Endothelial cell of umbilical vein (primary cell): Measurements from ENCODE around the gene MATCAP1. TPM values are rescaled to one million over a fixed set of nuclear protein-coding genes. Genes with fewer than 3 reads are reported as not detected.

Source experiments
- BruUV-seq: library from RNA; stranded (reverse); fragments of 400-500 nt; replicated peaks from 2 replicates; lab custom pipeline; 2021; lab: Mats Ljungman, UMichigan
- CTCF ChIA-PET: fragments of 300-600, 350-600 bp; sonication (Branson Sonifier 250); formaldehyde crosslinking; loops from one replicate; lab custom pipeline; 2021; ENCODE audit warnings: antibody characterized with exemption, inconsistent platforms; lab: Charles Lee
- POLR2A ChIA-PET: fragments of 300-600, 350-600 bp; sonication (Branson Sonifier 250); formaldehyde crosslinking; loops from one replicate; lab custom pipeline; 2021; ENCODE audit warnings: antibody characterized with exemption, inconsistent platforms; lab: Charles Lee
- DNase-seq: peaks from one replicate; pipeline ENCODE4 v3.0.0-alpha.2; 2011; ENCODE audit warnings: low read depth, low spot score
- FAIRE-seq: peaks from 2 replicates; lab custom pipeline; 2011; peaks lifted over from hg19 to GRCh38; lab: Jason Lieb, UNC
- H2AFZ ChIP-seq: 2 replicates; pipeline ENCODE4 v1.6.0; 2012; ENCODE audit warnings: low read depth, low read length, control low read depth, inconsistent platforms
- H3K27ac ChIP-seq: 2 replicates; pipeline ENCODE4 v1.5.1; 2011; ENCODE audit warnings: low read depth, mild to moderate bottlenecking, control low read depth, low read length, moderate library complexity; ENCODE audit not compliant: insufficient read depth
- H3K27me3 ChIP-seq, 2 experiments: 2 replicates each; pipeline versions ENCODE4 v1.6.0 to v1.6.1; 2011; ENCODE audit warnings: low read length in 2 of 2, mixed read lengths in 1 of 2; ENCODE audit not compliant: control insufficient read depth in 2 of 2, insufficient read depth in 2 of 2
- H3K36me3 ChIP-seq, 2 experiments: 2 replicates in 1 of 2; 3 replicates in 1 of 2; pipeline ENCODE4 v1.5.1; 2011; ENCODE audit warnings: low read length in 2 of 2, mild to moderate bottlenecking in 1 of 2, moderate library complexity in 1 of 2; ENCODE audit not compliant: control insufficient read depth in 2 of 2, insufficient read depth in 2 of 2; ENCODE audit errors: extremely low read depth in 1 of 2
- H3K4me1 ChIP-seq: 3 replicates; pipeline ENCODE4 v1.5.1; 2011; ENCODE audit warnings: mild to moderate bottlenecking, low read length; ENCODE audit not compliant: control insufficient read depth, insufficient read depth; ENCODE audit errors: extremely low read depth
- H3K4me2 ChIP-seq: 2 replicates; pipeline ENCODE4 v1.6.1; 2011; ENCODE audit warnings: low read length, control low read depth, mixed read lengths; ENCODE audit not compliant: insufficient read depth
- H3K4me3 ChIP-seq, 3 experiments: fragments of 200-600 bp in 1 of 3; sonication (generic), shearing (Covaris generic) in 1 of 3; replicated peaks in 1 of 3; 2 replicates each; pipeline ENCODE4 v1.5.1; 2011 to 2016; ENCODE audit warnings: control low read depth in 3 of 3, low read length in 3 of 3, mild to moderate bottlenecking in 2 of 3, inconsistent platforms in 1 of 3, low read depth in 1 of 3, moderate library complexity in 1 of 3; ENCODE audit not compliant: insufficient read depth in 1 of 3
- H3K79me2 ChIP-seq: 2 replicates; pipeline ENCODE4 v1.6.0; 2012; ENCODE audit warnings: low read length, inconsistent platforms; ENCODE audit not compliant: control insufficient read depth, insufficient read depth
- H3K9ac ChIP-seq: replicated peaks from 2 replicates; pipeline ENCODE3; 2011; ENCODE audit warnings: low read length, control low read depth; ENCODE audit not compliant: insufficient read depth; ENCODE audit errors: extremely low read depth
- H3K9me1 ChIP-seq: replicated peaks from 3 replicates; pipeline ENCODE4 v1.6.0; 2011; ENCODE audit warnings: mild to moderate bottlenecking, low read length; ENCODE audit not compliant: control insufficient read depth, insufficient read depth; ENCODE audit errors: extremely low read depth
- H3K9me3 ChIP-seq: replicated peaks from 2 replicates; pipeline ENCODE4 v1.5.1; 2012; ENCODE audit warnings: low read length, inconsistent platforms; ENCODE audit not compliant: control insufficient read depth, insufficient read depth
- H4K20me1 ChIP-seq: replicated peaks from 2 replicates; pipeline ENCODE3; 2011; ENCODE audit warnings: mild to moderate bottlenecking, low read length; ENCODE audit not compliant: control insufficient read depth, insufficient read depth; ENCODE audit errors: extremely low read depth
- EZH2 ChIP-seq: IDR thresholded peaks from 2 replicates; pipeline ENCODE4 v1.6.1; 2012; ENCODE audit warnings: borderline replicate concordance, low read depth, mild to moderate bottlenecking, moderate library complexity, low read length, inconsistent platforms; ENCODE audit not compliant: severe bottlenecking
- FOS ChIP-seq: IDR thresholded peaks from 2 replicates; pipeline ENCODE4 v1.6.1; 2011; ENCODE audit warnings: mild to moderate bottlenecking, low read length, moderate library complexity, borderline replicate concordance; ENCODE audit not compliant: insufficient read depth
- GATA2 ChIP-seq: IDR thresholded peaks from 2 replicates; pipeline ENCODE4 v1.7.0; 2011; ENCODE audit warnings: low read depth, mild to moderate bottlenecking, moderate library complexity, mixed read lengths, low read length; ENCODE audit not compliant: insufficient read length, insufficient read depth
- MYC ChIP-seq: IDR thresholded peaks from one replicate; pipeline ENCODE4 v1.6.1; 2011; ENCODE audit warnings: mild to moderate bottlenecking, low read depth, low read length
- dilution Hi-C: fragments of 300-500 bp; cut with MboI; formaldehyde crosslinking; loops from one replicate; pipeline ENCODE4 v1.15.0; 2019; ENCODE audit warnings: low sequenced_read_pairs; ENCODE audit not compliant: extremely low pct_ligation_motif_present
- intact Hi-C: fragments of 100-400 bp; cut with micrococcal nuclease; formaldehyde crosslinking; loops from one replicate; pipeline ENCODE4 v1.10.0; 2022
- polyA plus RNA-seq, 4 experiments: library from polyadenylated mRNA; depleted of rRNA in 3 of 4; stranded (reverse) in 3 of 4; unstranded in 1 of 4; fragments of >200 nt; gene quantifications; 2 replicates each; pipeline versions ENCODE4 v1.2.1 to v1.2.3, GENCODE V29; 2011 to 2012; ENCODE audit warnings: missing spikeins in 1 of 4
- total RNA-seq: library from RNA; stranded (reverse); gene quantifications from 2 replicates; pipeline ENCODE4 v1.2.3, GENCODE V29; 2021
- TF ChIP-seq, protein P1 (sequence below), 2 donors: IDR thresholded peaks; 1 replicate in 1 of 2; 2 replicates in 1 of 2; pipeline ENCODE4 v1.5.1; 2011; ENCODE audit warnings: low read length in 2 of 2, mild to moderate bottlenecking in 2 of 2, moderate library complexity in 2 of 2, control low read depth in 1 of 2, inconsistent platforms in 1 of 2, low read depth in 1 of 2; ENCODE audit not compliant: insufficient read depth in 1 of 2; ENCODE audit errors: extremely low read depth in 1 of 2

Gene MATCAP1
- total and polyA plus RNA-seq, 2 donors (not counting 3 experiments of a cell fraction or from before 2014, with no cell fraction given), result 44.5 to 53.3 TPM

DNA sequence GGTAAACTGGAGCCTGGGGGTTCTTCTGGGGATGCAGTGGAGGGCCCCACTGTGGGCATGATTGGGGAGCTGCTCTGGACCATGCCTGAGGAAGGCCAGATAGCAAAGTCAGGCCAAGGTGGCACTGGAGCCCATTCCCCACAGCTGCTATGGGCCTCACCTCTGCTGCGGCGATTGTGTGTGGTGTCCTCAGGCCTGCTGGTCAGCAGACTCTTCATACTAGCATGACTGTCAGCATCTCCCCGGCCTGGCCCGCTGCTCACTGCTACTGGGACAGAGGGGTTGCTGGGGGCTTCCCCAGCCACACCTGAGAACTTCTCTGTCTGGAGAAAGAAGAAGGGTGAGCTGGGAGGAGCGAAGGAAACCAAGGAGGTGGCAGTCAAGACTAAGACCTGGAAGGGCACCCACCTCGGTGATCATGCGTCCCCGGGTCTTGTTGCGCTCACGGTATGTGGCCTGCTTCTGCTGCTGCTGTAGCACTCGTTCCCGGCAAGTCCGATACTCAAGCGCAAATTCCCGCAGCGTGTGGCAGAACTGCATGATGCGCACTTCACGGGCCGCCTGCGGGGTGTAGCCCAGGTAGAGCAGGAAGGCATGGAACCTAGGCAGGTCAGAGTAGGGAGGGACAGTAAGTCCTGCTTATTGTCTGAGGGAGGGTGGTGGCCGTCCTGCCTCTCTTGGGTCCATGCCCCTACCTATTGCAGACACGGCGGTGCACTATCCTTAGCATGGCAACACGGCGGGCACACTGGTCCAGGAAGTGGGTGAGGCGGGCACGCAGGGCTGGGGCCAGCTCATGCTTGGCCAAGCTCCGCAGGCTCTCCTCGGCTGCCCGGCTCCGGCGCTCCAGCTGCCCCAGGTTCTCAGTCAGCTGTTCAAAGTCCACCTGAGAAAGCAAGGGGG, 46.4 kb upstream of the MATCAP1 start:
- TF ChIP-seq, protein P1, sequence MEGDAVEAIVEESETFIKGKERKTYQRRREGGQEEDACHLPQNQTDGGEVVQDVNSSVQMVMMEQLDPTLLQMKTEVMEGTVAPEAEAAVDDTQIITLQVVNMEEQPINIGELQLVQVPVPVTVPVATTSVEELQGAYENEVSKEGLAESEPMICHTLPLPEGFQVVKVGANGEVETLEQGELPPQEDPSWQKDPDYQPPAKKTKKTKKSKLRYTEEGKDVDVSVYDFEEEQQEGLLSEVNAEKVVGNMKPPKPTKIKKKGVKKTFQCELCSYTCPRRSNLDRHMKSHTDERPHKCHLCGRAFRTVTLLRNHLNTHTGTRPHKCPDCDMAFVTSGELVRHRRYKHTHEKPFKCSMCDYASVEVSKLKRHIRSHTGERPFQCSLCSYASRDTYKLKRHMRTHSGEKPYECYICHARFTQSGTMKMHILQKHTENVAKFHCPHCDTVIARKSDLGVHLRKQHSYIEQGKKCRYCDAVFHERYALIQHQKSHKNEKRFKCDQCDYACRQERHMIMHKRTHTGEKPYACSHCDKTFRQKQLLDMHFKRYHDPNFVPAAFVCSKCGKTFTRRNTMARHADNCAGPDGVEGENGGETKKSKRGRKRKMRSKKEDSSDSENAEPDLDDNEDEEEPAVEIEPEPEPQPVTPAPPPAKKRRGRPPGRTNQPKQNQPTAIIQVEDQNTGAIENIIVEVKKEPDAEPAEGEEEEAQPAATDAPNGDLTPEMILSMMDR (IDR thresholded peaks at IDR 0.05; ENCODE audit: extremely low read depth in 1 of 2, insufficient read depth in 1 of 2, low read depth in 1 of 2, low read length in 2 of 2), result no peak
- no peak for TF ChIP-seq GATA2
- TF ChIP-seq MYC, result no peak
- TF ChIP-seq EZH2, result no peak
- TF ChIP-seq FOS, result no peak
- ChIA-PET POLR2A (interaction anchor here (1.5 kb wide), 1 partner anchor 14 kb away, joined by 5 read pairs; no protein-coding TSS in a partner anchor), CTCF (no interaction called here)
- Histone ChIP-seq H3K36me3 (peaks cover 14 to 53% of the 10 kb centered on the region in 2 experiments), H3K27ac (no peak overlapping the region), H3K79me2 (peaks cover 11% of the 10 kb centered on the region), H3K4me1 (peaks cover 11% of the 10 kb centered on the region), H3K4me3 (no peak overlapping the region), H2AFZ (no peak overlapping the region), H3K9me3 (no peaks in the 10 kb centered on the region), H3K4me2 (no peak overlapping the region), H4K20me1 (no peaks in the 10 kb centered on the region), H3K27me3 (no peaks in the 10 kb centered on the region), H3K9me1 (no peaks in the 10 kb centered on the region), H3K9ac (no peak overlapping the region)
- no TSS peak for BruUV-seq
- no peak for DNase-seq
- intact Hi-C loops (loop anchor here (5.0 kb wide), 1 partner anchor 38 kb away; the partner anchor contains the start of genes E2F4 and EXOC3L1), dilution Hi-C loops (no loop called here)
- FAIRE-seq, result no peak
